ENCODE measurements around the gene SERPINH1.

The SERPINH1 gene

DNA sequence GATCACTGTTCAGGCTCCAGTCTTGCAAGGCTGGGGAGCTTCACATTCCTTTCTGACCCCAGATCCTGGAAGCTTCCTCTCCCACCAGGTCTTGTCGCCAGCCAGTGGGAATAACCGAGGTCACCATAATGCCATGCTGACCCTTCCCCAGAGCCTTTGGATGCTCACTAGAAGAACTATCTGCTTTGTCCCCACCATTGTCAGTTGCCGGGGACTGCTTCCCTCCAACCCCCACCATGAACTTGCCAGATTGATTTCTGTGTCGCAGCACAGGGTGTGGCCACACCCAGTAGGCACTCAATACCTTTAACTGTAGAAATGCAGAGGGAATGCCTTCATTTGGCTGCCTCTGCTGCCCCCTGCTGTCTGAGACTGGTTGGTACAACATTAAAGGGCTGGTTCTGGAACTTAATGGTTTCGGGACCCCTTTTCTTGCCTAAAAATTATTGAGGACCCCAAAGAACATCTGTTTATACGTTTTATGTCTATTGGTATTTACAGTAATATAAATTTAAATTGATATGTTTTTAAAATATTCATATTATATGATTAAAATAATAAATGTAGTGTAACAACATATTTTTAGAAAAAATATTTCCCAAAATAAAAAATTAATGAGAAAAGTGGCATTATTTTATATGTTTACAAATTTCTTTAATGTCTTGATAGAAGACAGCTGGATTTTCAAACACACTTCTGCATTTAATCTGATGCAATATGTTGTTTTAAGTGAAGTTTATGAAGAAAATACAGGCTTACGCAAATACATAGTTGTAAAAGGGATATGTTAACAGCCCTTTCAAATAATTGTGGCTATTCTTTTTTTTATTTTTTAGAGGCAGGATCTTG is 29.6 kb upstream of the SERPINH1 start:
- peak; percentile 72 to 73 for DNase-seq (ENCODE audit: low read depth in 2 of 2, low spot score in 1 of 2)

DNA sequence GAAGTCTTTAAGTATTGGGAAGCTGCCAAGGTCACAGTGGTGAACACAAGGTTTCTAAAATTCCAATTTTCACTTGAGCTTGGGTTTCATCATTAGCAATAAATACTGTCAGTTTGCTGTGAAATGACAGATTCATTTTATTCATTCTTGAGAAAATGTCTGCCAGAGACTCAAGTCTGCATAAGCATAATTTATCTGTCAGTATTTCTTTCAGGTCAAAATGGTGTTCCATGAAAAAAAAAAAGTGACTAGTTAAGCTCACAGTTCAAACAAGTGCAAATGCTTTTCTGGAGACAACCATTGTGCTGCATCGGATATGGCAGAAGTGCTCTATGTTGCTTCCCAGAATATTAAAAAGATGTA is 28.2 kb upstream of the SERPINH1 start:
- DNase-seq (ENCODE audit: low read depth in 2 of 2, low spot score in 1 of 2) = no peak

DNA sequence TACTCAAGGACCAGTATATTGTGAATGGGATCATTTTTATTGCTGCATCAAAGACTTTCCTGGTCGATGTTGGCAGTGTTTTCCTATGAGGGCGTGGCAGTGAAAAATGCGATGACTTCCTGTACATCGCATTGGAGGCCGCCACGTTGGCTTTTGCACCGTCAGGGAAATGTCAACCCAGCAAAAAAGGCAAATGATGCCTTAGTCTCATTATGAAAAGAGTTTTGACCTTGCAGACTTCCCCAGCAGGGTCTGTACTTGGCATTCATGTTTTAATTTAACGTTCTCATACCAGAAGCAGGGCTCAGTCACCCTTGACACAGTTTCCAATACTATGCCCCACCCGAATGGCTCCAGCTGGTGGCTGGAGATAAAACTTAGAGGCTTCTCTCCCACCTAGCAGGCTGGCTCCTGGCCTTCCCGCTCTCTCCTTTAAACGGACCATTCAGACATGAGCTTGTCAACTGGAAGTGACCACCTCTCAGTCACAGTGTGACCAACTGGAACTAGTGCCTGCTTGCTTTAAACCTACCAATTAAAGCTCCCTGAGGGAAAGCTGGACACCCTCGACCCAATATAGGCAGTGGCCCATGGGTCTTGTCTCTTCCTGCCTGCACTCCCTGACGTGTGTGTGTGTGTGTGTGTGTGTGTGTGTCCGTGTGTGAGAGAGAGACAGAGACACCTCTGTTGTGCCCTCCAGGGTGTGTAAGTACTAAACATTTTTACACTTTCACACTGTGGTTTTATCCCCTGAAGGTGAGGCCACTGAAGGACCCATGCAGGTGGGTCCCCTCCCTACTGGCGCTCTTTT is 27.6 kb upstream of the SERPINH1 start:
- DNase-seq (ENCODE audit: low read depth in 2 of 2, low spot score in 1 of 2) = no peak

DNA sequence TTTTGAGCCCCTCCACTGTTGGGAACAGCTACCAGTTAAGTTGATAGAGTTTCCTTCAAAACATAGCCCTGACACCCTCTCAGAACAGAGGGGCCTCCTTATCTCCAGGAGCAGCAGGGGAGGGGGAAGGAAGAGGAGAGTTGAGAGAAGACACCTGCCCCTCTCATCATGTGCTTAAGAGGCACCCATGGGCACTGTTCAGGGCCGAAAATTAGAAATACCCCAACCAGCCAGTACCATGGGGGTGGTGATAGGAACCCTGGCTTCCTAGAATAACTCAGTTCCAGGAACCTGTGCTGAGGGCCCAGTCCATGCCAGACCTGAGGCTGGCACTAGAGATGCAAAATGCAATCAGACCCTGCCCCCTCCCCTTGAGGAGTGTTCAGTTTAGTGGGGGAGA is 27.0 kb upstream of the SERPINH1 start:
- no peak for DNase-seq (ENCODE audit: low read depth in 2 of 2, low spot score in 1 of 2)

DNA sequence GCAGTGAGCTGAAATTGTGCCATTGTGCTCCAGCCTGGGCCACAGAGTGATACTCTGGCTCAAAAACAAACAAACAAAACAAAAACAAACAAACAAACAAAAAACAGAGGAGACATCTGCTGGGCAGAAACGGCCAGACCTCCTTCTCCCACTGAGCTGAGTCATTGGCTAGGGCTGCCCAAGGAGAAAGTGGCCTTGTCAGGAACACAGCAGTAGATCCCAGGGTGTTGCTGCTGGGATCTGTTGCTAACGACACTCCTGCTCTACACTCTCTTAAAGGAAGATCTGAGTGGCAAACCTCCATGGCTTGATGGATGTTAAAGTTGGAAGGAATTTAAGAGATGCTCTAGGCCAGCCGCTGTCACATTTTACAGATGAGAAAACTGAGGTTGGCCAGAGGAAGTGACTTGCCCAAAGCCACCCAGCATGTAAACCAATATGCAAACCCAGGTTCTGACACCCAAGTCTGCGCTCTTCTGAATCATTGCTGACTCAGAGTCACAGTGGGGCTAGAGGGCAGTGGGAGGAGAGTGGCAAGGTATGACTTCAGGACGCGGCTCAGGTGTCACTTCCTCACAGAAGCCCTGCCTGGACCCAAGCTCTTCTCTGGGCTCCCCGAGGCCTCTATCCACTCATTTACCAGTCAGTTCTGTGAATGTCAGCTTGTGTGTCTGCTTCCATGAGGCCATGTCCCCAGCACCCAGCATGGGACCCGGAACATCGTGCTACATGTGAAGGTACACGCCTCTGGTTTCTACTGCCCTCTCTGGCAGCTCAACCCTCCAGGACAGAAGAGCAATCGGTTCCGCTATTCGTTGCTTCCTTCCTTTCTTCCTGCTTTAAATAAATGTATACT is 25.0 kb upstream of the SERPINH1 start:
- DNase-seq (ENCODE audit: low read depth in 2 of 2, low spot score in 1 of 2) = no peak

DNA sequence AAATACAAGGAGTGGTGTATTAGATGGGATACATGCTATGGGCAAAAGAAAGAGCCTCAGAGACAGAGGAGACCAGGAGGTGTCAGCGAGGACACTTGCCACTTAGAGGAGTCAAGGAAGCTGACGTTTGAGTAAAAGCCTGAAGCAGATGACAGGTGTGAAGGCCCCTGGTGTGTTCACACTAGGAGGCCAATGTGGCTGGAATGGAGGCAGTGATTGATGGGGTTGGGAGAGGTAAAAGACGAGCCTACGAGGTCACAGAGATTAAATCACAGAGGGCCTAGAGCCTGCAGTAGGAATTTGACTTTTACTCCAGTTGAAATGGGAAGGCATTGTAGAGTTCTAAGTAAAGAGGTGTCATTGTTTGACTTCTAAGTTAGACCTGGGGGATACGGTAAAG is 24.3 kb upstream of the SERPINH1 start:
- DNase-seq (ENCODE audit: low read depth in 2 of 2, low spot score in 1 of 2) = no peak

DNA sequence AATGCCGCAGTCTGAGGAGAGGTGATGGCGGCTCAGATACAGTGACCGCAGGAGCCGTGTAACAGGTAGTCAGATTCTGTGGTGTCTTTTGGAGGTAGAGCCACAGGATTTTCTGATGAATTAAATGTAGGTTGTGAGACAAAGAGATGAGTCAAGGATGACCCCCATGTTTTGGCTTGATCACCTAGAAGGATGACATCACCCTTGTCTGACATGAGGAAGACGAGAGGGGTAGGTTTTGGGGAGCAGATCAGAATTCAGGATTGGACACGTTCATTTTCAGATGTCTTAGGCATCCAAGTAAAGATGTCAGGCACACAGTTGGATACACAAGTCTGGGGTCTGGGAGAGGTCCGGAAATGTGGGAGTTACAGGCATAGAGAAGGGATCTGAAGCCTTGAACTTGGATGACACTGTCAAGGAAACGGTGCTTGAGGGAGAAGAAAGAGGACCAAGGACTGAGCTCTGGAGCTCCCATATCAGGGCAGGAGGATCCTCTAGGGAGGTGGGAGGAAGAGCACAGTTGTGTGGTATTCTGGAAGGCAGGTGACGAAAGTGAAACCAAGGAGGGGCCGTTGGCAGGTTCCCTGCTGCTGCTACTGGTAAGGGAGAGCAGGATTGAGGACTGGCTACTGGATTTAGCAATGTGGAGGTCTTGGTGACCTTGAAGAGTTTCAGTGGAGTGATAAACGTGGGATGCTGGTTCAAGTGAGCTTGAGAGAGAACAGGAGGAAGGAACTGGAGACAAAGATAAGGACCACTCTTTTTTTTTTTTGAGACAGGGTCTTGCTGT is 23.7 kb upstream of the SERPINH1 start:
- DNase-seq (ENCODE audit: low read depth in 2 of 2, low spot score in 1 of 2) = no peak

DNA sequence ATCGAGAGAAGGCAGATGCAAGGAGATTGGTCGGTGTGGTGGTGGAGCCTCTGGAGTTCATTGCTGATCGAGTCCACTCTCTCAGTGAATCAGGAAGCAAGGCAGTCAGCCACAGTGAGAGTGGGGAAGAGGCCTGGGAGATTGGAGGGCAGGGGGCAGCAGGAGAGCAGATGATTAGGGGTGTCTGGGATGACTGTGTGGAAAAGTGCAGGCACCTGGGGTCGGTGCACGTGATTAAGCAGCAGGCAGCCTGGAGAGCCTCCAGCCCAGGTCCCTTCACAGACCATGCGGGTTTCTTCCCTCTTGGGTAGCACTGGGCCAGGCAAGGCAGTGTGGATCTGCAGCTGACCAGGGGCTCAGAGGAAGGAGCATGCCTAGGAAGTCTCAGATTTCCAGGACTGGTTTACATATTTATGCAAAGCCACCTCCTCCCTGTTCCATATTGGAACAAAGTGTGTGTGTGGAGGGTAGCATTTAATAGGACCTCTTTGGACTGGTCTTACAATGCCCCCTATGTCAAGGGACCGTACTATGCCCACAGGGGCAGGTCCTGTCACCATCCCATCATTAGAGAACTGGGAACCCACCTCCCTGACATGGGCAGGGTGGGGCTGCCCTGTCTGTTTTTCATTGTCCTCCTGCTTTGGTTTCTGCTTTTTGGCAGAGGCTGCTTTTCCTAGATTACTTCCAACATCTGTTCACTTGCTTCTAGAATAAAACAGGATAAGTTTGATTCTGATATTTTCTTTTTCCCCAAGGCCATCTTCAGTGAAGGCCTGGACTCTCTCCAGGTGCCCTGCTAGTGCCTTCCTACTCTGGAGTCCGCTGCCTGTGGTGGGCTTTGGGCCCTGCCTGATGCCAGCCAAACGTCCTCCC is 22.4 kb upstream of the SERPINH1 start:
- no peak for DNase-seq (ENCODE audit: low read depth in 2 of 2, low spot score in 1 of 2)

DNA sequence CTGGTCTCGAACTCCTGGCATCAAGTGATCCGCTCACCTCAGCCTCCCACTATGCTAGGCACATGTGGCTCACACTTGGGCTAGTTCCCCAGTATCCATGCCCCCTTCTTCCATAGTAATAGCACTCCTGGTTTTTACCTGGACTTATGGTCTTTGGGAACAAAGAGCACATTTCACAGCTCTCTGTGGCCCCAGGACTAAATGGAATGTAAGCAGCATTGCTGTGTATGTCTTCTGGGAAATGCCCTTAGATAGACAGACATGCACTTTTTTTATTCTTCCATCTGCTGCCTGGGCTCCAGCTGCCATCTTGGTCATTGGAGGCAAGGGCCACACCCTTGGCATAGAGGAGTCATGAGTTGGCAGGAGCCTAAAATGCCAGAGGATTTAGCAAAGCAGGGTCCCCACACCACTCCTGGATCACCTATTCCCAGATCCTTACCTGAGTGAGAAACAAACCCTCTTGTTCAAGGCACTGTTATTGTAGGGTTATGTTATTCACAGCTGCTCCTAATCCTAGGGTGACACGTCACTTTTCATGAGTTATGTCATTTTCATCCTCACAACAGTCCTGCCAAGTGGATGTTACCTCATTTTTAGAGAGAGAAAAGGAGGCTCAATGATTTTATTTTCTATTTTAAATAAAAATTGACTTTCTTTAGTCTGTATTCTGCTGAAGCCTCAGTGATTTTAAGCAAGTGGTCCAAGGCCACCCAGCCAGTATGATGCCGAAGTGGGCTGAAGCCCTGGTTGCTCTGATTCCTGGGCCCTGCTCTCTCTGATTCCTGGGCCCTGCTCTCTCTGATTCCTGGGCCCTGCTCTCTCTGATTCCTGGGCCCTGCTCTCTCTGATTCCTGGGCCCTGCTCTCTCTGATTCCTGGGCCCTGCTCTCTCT is 20.6 kb upstream of the SERPINH1 start:
- DNase-seq (ENCODE audit: low read depth in 2 of 2, low spot score in 1 of 2) = no peak

DNA sequence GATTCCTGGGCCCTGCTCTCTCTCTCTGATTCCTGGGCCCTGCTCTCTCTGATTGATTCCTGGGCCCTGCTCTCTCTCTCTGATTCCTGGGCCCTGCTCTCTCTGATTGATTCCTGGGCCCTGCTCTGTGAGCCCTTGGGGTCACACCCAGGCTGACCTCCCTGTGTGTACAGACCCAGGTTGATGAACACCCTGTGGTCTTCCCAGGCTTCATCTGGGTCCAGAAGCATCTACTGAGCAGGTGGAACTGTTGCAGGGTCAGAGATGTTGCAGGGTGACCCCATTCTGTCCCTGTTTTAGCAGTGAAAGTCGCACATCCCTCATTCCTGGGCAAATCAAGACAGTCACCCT is 20.0 kb upstream of the SERPINH1 start:
- DNase-seq (ENCODE audit: low read depth in 2 of 2, low spot score in 1 of 2) = no peak

DNA sequence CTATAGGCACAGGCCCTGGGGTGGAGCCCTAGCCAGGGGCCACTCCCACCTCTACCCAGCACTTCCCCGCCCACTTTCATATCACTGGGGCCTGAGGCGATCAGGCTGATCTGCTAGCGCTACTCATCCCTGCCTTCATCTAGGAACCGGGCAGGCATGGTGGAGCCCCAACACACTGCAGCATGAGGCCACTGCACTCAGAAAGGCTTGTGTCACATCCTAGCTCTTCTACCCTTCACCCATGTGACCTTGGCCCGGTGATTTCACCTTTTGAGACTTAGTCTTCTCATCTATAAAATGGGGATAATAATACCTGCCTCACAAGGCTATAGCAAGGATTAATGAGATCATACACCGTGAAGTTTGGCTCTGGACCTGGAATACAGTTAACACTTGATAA is 18.2 kb upstream of the SERPINH1 start:
- no peak for DNase-seq (ENCODE audit: low read depth in 2 of 2, low spot score in 1 of 2)

DNA sequence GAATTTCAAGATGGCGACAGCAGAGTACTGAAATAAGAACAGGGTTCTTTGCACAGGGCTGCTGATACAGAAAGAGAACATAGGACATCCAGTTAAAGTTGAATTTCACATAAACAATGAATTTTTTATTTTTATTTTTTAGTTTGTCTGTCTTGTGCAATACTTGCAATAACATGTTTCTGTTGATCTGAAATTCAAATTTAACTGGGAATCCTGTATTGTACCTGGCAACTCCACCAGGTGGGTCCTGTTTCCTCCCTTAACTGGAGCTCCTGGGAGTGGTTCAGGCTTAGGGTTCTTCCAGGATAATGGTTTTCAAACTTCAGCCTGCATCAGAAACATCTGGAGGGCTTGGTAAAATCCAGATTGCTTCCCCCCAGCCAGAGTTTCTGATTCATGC is 14.9 kb upstream of the SERPINH1 start:
- DNase-seq (ENCODE audit: low read depth in 2 of 2, low spot score in 1 of 2) = no peak

DNA sequence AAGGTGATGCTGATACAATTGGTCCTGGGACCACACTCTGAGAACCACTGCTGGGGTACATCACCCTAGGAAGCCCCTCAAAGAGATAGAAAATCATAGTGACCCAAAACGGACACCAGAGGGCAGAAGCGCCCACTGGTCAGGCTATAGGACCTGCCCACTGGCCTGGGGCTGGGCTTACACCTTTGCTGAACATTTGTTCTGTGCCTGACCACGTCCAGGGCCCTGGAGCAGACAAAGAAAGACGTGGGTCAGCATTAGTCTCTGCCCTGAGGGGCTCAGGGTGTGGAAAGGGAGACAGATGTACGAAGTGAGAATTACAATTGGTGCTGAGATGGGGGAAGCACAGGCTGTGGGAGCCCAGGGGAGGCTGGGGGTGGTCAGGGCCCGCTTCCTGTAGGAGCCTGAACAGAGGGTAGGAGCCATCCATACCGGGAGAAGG is 14.4 kb upstream of the SERPINH1 start:
- DNase-seq (ENCODE audit: low read depth in 2 of 2, low spot score in 1 of 2) = no peak

DNA sequence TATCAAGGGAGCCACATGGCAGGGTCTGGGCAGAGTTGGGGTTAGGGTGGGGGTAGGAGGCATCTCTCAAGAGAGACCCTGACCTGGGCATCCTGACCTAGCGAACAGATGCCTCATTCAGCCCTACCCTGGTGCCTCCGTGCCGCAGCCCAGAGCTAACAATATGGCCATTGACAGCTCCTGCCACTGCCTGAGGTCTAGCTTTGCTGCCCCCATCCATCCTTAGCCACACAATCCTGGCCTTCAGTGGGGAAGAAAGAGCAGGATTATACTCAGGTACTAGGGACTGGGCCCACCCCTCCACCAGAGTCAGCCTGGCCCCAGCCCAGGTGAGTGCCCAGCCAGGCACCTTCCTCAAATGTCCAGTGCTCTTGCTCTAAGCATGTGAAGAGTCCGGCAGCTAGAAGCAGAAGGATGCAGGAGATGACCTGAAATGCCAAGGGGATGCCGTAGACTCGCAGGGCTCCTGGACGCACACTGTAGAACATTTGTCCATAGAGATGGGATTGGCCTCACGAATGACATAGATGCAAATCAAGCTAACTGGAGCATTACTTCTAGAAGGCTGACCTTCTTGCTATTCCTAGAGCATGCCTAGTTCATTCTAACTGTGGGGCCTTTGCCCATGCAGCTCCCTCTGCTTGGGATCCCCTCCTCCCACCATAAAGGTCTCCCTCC is 13.3 kb upstream of the SERPINH1 start:
- no peak for DNase-seq (ENCODE audit: low read depth in 2 of 2, low spot score in 1 of 2)

DNA sequence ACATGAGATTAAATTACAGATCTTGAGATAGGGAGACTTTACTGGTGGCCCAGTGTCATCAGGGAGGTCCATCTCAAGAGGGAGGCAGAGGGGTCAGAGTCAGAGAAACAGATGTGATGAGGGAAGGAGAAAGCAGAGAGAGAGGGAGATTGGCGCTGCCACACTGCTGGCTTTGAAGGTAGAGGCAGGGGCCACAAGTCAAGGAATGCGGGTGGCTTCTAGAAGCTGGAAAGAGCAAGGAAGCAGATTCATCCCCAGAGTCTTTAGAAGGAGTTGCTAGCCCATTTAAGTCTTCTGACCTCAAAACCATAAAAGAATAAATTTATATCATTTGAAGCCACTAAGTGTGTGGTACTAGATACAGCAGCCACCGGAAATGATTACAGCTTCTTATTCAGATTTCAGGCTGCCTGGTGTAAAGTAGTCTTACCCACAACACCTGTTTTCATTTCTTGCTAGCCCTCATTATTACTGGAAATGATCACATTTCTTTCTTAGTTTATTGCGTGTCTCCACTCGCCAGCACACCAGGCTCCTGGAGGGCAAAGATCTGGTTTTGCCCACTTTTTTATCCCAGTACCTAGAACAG is 12.6 kb upstream of the SERPINH1 start:
- DNase-seq (ENCODE audit: low read depth in 2 of 2, low spot score in 1 of 2) = no peak

DNA sequence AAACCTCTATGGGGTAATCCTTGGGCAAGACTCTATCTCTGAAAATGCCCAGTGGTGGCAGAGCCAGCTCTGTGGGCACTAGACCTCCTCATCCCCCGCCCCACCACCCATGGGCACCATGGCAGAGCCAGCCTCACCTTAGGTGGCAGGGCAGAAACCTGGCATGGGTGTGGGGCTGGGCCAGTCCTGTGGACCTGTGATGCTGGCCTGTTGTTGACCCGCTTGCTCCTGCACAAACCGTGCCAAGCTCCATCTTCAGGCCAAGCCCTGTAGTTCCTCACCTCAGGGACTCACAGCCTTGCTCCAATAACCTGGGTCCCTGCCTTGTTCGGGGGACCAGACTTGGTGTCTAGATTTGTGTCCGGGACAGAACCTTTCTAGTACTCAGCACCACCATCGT is 8.9 kb upstream of the SERPINH1 start:
- DNase-seq (ENCODE audit: low read depth in 2 of 2, low spot score in 1 of 2) = no peak

DNA sequence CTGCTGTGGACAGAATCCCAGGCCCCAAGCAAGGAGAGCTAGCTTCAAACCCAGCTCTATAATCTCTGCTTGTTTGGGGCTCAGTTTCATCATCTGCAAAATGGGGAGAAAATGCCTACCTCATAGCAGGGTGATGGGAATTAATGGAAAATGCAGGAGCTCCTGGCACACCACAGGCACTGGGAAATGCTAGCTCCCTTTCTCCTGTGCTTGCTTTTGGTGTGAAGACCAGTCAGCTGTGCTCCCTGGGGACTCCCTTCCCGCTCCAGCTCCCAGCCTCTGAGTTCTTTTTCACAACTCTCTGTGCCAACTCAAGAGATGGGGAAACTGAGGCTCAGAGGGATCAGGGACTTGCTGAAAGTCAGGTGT is 8.2 kb upstream of the SERPINH1 start:
- no peak for DNase-seq (ENCODE audit: low read depth in 2 of 2, low spot score in 1 of 2)

Data from stimulated activated CD8-positive, alpha-beta memory T cell treated with anti-CD3 and anti-CD28 coated beads, Interleukin-4, amount 100 ng/mL, for 1 hour (primary cell).